Left ventricle myocardium inferior (tissue), 1 donor: ENCODE measurements around the gene ELP4. TPM values are rescaled to one million over a fixed set of nuclear protein-coding genes. Genes with fewer than 3 reads are reported as not detected.

Experiments used
- DNase-seq: peaks from one replicate; pipeline ENCODE4 v3.0.0-alpha.2; 2020
- H3K27ac ChIP-seq: fragments of 200-600 bp; replicated peaks from 2 replicates; pipeline ENCODE4 v1.8.0; 2021
- H3K27me3 ChIP-seq: fragments of 200-600 bp; 2 replicates; pipeline ENCODE4 v1.8.0; 2021; ENCODE audit warnings: low read depth
- H3K36me3 ChIP-seq: fragments of 200-600 bp; 2 replicates; pipeline ENCODE4 v1.8.0; 2021
- H3K4me1 ChIP-seq: fragments of 200-600 bp; 2 replicates; pipeline ENCODE4 v1.8.0; 2021
- H3K4me3 ChIP-seq: fragments of 200-600 bp; 2 replicates; pipeline ENCODE4 v1.8.0; 2021; ENCODE audit warnings: mild to moderate bottlenecking, moderate library complexity
- H3K9me3 ChIP-seq: fragments of 200-600 bp; replicated peaks from 2 replicates; pipeline ENCODE4 v1.8.0; 2021
- intact Hi-C: fragments of 100-400 bp; cut with micrococcal nuclease; formaldehyde crosslinking; loops from one replicate; pipeline ENCODE4 v1.11.0; 2022
- total RNA-seq: library from RNA; stranded (reverse); fragmentation: NEBNext Ultra II Directional; extraction: Animal tissue kit (Norgen Biotek cat#: 25700); gene quantifications from one replicate; pipeline ENCODE4 v1.2.1, GENCODE V29; 2021
- TF ChIP-seq, protein P1 (sequence below): fragments of 200-600 bp; IDR thresholded peaks from 2 replicates; pipeline ENCODE4 v1.8.0; 2021; ENCODE audit warnings: antibody characterized with exemption, mild to moderate bottlenecking, borderline replicate concordance
- donor health status: DM: no; HTN: yes; CAD: no; lungs with severe emphysema.

The ELP4 gene
- total RNA-seq, 1 donor from 2014 or later, result 13.6 TPM

DNA sequence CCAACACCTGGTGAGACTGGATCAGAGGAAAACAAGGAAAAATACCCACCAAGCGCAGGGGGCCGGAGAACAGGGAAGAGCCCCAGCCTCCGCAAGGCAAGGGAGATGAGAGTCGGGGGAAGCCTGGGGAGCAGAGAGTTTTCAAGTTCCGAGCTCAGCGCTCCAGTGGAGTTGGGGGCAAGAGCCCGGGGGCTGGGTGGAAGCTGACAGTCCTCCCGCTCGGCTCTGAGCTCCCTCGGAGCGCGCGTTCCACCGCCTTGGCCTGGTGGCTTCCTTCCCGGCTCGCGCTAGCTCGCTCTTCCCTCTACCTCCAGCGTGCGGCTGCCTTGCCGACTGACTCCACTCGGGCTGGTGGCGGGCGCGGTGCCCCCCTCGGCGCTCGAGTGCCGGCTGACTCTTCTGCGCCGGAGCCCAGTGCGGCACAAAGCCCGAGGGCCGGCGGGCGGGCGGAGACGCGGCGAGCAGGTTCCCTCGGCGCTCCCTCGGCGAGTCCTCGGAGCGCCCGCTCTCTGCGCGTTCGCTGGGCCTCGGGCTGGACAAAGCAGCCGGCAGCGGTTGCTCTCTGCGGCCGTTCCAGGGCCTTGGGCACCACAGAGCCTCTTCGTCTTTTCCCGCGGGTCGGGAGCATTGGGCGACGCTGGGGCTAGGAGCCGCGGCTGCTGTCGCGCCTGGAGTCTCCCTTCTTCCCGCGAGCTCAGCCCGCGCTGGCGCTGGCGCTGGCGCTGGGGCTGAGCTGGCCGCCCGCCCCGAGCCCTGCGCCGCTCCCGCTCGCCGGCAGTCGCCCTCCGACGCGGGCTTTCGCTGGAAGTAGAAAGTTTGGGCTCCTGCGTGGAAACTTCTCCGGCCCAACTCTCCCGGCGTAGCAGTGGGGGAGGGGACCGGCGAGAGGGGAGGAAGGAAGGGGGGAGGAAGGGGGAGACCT, 300.6 kb downstream of the ELP4 start:
- H3K27ac ChIP-seq, result no peak overlapping the region
- H3K4me3 ChIP-seq, result peak overlapping the region; percentile 66
- H3K4me1 ChIP-seq, result peaks cover 73% of the 10 kb centered on the region
- peaks cover 100% of the 10 kb centered on the region for H3K27me3 ChIP-seq
- intact Hi-C loops, result no loop called here
- H3K36me3 ChIP-seq, result no peaks in the 10 kb centered on the region
- no peaks in the 10 kb centered on the region for H3K9me3 ChIP-seq
- DNase-seq, result no peak
- TF ChIP-seq, protein P1, sequence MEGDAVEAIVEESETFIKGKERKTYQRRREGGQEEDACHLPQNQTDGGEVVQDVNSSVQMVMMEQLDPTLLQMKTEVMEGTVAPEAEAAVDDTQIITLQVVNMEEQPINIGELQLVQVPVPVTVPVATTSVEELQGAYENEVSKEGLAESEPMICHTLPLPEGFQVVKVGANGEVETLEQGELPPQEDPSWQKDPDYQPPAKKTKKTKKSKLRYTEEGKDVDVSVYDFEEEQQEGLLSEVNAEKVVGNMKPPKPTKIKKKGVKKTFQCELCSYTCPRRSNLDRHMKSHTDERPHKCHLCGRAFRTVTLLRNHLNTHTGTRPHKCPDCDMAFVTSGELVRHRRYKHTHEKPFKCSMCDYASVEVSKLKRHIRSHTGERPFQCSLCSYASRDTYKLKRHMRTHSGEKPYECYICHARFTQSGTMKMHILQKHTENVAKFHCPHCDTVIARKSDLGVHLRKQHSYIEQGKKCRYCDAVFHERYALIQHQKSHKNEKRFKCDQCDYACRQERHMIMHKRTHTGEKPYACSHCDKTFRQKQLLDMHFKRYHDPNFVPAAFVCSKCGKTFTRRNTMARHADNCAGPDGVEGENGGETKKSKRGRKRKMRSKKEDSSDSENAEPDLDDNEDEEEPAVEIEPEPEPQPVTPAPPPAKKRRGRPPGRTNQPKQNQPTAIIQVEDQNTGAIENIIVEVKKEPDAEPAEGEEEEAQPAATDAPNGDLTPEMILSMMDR, result no peak

DNA sequence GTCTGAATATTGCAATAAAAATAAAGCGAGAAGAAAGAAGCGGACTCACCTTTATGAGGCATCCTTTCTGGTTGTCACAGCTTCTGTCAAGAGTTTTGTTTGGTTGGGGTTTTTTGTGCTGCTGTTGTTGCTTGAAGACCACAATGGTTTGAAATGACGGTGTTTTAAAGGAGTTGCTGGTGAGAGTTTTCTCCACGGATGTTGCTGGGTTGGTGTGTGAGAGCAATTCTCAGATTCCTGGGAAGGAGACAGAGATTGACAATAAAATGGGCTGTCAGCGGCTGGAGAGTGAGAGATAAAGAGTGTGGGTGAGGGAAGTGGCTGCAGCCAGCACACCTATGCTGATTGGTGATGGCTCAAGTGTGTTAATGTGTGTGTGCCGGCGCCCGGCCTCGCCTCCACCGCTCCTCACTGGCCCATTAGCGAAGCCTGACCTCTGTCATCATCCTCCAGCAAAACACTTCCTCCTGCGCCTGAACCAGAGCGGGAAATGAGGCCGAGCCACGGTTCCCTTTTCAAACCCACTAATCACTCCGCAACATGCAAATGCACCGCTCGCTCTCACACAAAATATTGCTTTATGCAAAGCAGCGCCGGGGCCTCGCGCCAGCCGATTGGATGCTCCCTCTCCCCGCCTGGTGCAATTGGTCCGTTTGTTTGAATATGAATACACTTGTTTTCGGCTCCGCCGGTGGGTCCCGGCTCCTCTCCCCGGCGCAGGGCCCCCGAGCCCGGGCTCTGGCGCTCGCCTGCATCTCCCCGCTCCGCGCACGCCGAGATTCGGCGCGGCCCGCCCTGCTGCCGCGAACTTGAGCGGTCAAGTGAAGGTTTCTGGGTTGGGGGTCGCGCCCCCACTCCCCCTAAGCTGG, 301.4 kb downstream of the ELP4 start, which contains the start of gene PAX6:
Gene PAX6 (minus strand): TSS at position 544 of the 869 bp plus-strand sequence. CDS start 4,911 bp downstream, outside the sequence.
- Histone ChIP-seq H3K27ac (no peak within 1 kb of the TSS), H3K27me3 (peaks cover 100% of the 10 kb centered on the region), H3K4me1 (peaks cover 71% of the 10 kb centered on the region), H3K4me3 (peak within 1 kb of the TSS; percentile 66), H3K36me3 (no peaks in the 10 kb centered on the region), H3K9me3 (no peaks in the 10 kb centered on the region)
- TF ChIP-seq, protein P1, result no peak
- intact Hi-C loops, result no loop called here
- no peak for DNase-seq

DNA sequence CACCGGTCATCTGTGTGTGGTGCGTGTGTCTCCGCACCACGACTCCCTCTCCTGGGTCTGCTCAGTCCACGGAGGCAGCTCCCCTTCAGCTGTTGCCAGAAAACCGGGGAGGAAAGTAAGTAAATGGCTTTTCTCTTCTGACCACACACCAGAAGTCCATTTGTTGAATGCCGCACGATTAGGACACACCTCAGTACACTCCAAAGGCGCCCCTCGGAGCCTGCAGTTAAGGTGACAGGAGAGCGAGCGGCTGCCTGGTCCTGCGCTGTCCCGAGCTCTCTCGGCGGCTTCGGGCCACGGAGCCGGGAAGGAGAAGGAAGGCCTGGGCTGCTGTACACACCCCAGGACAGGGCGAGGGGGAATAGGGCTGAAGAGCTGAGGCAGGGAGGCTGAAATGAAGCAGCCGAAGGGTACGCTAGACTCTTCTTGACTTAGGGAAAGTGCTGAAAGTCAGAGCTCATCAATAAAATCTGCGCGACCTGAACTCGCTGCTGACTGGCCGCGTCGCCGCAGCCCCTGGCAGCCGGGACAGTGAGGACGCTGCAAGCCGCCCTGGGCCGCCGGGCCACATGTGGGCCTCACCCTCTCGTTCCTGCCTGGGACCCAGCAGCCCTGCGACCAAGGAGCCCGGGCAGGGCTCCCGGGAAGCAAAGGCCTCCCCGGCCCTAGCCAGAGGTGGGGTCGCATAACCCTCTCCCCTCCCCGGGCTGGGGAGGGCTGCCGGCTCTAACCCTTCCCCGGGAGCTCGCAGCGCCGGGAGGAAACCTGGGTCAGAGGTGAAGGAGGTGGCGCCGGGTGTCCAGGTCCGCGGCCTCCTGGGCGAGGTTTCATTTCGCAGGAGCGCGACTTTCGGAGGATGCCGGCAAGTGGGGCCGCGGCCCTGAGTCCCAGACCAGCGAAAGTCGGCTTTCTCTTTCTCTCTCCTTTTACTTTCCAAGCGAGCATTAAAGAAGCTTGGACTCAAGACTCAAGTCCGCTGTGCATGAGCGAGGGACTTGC, 303.1 kb downstream of the ELP4 start:
- intact Hi-C loops, result no loop called here
- H3K4me3 ChIP-seq, result peak overlapping the region; percentile 68
- H3K27me3 ChIP-seq, result peaks cover 100% of the 10 kb centered on the region
- no peaks in the 10 kb centered on the region for H3K9me3 ChIP-seq
- no peak overlapping the region for H3K27ac ChIP-seq
- DNase-seq, result no peak
- TF ChIP-seq, protein P1, result no peak
- no peaks in the 10 kb centered on the region for H3K36me3 ChIP-seq
- H3K4me1 ChIP-seq, result peaks cover 85% of the 10 kb centered on the region

DNA sequence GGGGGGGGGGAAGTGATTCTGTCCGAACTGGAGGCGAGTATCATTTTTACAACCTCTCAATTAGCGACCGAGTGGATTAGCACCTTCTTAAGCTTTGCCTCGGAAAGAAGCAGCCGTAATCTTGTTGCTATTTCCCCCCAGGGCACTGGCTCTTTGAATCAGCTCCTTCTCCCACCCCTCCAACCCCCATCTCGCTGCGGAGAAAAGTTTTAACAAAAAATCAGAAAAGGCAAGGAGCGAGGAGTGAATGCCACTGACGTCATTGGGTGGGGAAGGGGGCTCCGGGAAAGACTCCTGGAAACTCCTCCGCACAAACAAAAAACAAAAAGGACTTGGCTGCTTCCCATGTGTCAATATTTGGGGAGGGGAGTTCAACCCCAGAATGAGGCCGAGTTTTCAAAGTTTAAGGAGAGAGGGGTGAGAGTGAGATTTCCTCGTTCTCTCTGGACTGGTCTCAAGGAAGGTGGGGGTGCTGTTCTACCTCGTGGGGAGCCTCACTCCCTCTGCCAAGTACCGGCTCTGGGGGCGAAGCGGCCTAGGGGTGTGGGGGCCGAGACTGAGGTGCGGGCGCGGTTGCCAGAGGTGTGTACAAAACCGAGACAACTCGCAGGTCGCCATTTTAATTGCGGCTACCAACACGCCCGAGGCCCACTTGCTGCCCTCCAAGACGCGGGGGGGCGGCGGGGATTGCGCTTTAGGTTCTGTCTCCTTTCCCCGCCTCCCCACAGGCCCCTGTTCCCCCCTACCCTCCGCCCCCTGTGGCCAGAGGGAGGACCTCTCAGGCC, 304.0 kb downstream of the ELP4 start:
- Histone ChIP-seq H3K4me3 (peak overlapping the region; percentile 68), H3K36me3 (no peaks in the 10 kb centered on the region), H3K9me3 (no peaks in the 10 kb centered on the region), H3K27me3 (peaks cover 100% of the 10 kb centered on the region), H3K27ac (no peak overlapping the region), H3K4me1 (peaks cover 92% of the 10 kb centered on the region)
- TF ChIP-seq, protein P1, result no peak
- no peak for DNase-seq
- intact Hi-C loops, result no loop called here
